HG03175 (cell line): ENCODE data around the gene KCNJ13.
"Not testable (repeated sequence)": the region's sequence is repeated elsewhere in the genome, so short reads cannot be mapped to it uniquely, and the experiment has no call there.

ENCODE experiments used
- ATAC-seq: cut with Tn5 transposase; IDR thresholded peaks from one replicate; pipeline ENCODE4 v1.9.1; 2021; ENCODE audit warnings: mild to moderate bottlenecking, moderate library complexity; ENCODE audit not compliant: unreplicated experiment

KCNJ13 gene

DNA sequence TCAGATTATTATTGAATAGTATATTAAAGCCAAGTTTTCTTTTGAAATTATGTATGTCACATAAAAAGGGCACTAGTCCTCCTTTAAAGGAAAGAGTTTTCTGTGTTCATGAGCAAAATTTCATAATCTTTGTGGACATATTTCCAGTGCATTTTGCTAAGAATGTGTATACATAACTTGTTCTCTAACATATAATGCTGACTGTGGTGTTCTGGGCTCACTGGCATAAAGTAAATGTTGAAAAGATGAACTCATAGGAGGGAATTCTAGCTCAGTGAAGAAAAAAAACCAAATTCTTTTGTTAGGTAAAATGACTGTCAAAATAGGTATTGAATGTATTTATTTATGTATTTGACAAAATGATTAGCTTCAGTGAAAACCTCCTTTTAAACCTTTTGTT, 6.2 kb downstream of the KCNJ13 start:
- ATAC-seq = no peak

GRCh38 chr2:232767866-232768265, 8.5 kb downstream of the KCNJ13 start:
- ATAC-seq = no peak

DNA sequence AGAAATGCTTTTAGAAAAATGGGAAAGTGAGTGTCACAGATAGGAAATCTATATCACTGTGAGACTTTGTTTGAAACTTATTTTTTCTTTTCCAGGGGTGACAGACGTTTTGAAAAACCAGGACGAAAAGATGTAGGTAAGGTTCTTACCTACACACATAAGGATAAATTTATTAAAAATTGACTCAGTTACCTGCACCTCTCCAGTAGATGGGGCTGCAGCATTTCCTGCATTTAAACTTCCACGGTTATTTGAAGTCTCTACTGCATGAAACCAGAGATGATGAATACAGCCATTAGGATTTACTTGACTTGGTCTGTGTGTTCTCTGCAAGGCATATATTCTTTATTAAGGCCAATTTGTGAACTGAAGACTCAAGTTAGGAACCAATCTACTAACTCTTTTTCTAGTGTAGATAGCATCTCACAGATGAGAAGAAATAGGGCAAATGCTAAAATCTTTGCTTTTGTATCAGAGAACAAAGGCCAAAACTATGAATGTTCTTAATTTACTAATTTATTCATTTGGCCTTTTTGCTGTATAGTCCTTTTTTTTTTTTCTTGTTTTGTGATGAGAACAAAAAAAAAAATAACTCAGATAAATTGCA, 15.0 kb downstream of the KCNJ13 start:
- ATAC-seq = no peak

GRCh38 chr2:232757905-232758304, 18.5 kb downstream of the KCNJ13 start:
- no peak for ATAC-seq

- ATAC-seq = no peak
Measured at GRCh38 chr2:232750135-232750671, 26.2 kb downstream of the KCNJ13 start.

GRCh38 chr2:232749331-232749730, 27.0 kb downstream of the KCNJ13 start:
- no peak for ATAC-seq

DNA sequence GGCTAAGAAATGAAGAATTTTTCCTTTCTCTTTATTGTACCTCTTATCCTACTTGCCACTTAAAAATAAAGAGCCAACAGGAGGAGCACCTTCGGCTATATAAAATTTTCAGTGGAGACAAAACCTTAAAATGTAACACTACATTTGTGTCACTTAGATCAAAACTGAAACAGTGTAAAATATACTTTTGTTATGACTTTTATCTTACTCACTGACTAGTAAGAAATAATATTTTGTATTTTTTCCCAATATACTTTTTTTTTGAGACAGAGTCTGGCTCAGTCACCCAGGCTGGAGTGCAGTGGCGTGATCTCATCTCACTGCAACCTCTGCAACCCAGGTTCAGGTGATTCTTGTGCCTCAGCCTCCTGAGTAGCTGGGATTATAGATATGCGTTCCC, 28.3 kb downstream of the KCNJ13 start:
- no peak for ATAC-seq

DNA sequence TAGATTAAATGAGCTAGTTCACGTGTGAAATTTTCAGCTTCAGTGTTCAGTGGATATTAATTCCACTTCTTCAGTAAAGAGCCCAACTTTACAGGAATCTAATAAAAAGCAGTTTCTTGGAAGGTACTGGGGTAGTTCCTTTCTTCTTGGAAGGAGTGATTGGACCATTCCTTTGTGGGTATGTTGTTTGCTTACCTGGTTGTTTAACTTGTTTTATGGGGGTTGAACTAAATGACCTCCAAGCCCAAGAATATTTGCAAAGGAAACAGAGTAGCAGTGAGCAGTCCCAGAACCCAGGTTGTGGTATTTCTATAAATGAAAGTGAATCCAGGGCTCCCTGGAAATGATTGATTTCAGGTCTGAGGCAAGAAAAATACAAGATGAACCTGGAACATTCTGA, 31.4 kb downstream of the KCNJ13 start:
- ATAC-seq = no peak

DNA sequence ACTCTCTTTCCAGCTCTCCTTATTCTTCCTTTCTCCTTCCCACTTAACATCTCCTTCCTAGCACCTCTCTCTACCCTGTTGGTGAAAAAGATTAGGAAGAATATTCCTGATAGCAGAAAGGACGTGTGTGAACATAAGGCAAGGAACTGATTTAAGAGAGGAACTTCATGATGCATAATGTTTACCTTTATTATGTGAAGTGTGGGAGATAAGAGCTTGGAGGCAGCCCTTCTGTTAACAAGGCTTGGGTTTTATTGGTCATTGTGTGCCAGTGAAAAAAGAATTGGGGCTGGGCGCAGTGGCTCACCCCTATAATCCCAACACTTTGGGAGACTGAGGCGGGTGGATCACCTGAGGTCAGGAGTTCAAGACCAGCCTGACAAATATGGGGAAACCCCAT, 34.4 kb downstream of the KCNJ13 start:
- no peak for ATAC-seq

GRCh38 chr2:232741294-232741693, 35.1 kb downstream of the KCNJ13 start:
- ATAC-seq = no peak

GRCh38 chr2:232731470-232731869, 44.9 kb downstream of the KCNJ13 start:
- no peak for ATAC-seq

DNA sequence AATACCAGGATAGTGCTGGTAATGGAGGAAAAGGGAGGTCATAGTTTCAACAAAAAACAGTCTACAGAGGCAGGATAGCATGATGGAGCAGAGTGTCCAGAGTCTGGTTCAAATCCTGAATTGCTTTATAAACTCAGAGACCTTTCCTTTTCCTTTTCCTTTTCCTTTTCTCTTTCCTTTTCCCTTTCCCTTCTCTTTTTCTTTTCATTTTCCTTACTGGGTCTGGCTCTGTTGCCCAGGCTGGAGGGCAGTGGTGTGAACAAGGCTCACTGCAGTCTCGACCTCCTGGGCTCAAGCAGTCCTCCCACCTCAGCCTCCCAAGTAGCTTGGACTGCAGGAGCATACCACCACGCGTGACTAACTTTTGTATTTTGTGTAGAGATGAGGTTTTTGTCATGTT, 47.6 kb downstream of the KCNJ13 start:
- no peak for ATAC-seq

GRCh38 chr2:232723027-232723426, 53.3 kb downstream of the KCNJ13 start:
- ATAC-seq = no peak

DNA sequence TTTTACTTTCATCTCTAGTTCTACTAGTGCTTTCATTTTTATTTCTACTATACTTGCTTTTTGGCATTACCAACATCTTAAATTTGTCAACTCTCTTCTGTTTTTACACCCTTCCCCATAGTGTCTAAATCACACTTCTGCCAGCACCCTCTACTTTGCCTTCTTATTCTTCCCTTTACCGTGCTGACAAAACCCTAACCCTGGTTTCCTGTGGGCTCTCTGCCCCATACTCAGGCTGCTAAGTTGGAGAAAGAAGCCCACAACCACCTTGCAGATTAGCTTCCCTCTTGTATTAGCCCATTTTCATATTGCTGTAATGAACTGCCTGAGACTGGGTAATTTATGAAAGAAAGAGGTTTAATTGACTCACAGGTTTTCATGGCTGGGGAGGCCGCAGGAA, 54.5 kb downstream of the KCNJ13 start:
- ATAC-seq = no peak

DNA sequence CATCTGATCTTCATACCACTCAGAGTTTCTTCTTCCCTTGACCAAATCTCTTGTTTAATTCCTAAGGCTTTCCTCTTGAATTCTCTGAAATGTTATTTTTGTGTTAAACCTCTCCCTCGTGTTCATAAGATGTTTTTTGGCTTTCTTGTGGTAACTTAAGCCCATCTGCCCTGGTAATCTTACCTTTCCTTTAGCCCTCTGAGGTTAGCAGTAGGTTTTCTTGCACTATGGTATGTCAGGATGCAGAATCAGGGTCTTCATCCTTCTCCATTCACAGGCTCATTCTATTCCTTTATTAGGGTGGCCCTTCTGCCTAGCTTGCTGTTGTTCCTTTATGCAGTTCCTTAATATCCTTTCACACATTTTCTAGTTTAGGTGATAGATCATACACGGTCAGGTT, 55.1 kb downstream of the KCNJ13 start:
- no peak for ATAC-seq

DNA sequence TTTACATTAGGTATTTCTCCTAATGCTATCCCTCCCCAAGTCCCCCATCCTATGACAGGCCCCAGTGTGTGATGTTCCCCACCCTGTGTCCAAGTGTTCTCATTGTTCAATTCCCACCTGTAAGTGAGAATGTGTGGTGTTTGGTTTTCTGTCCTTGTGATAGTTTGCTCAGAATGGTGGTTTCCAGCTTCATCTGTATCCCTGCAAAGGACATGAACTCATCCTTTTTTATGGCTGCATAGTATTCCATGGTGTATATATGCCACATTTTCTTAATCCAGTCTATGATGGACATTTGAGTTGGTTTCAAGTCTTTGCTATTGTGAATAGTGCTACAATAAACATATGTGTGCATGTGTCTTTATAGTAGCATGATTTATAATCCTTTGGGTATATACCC, 56.3 kb downstream of the KCNJ13 start:
- ATAC-seq = not testable (repeated sequence)
